ENCODE results near the gene PCBP2. TPM values are rescaled to one million over a fixed set of nuclear protein-coding genes. Genes with fewer than 3 reads are reported as not detected.

PCBP2 gene
- polyA plus RNA-seq, 1 donor from 2014 or later: 242 TPM

GRCh38 chr12:53481939-53482586, 30.2 kb downstream of the PCBP2 start:
- Histone ChIP-seq H3K27me3 (ENCODE audit: insufficient read depth, low read depth, low read length) (no peaks in the 10 kb centered on the region), H3K4me2 (ENCODE audit: low read length) (no peak overlapping the region), H3K9me3 (ENCODE audit: low read length) (no peaks in the 10 kb centered on the region), H4K20me1 (ENCODE audit: insufficient read depth) (peaks cover 2% of the 10 kb centered on the region), H3K27ac (ENCODE audit: low read length) (no peak overlapping the region), H3K9me2 (ENCODE audit: insufficient read depth, low read length) (no peaks in the 10 kb centered on the region), H3F3A (ENCODE audit: insufficient read depth, low read length, poor library complexity, severe bottlenecking) (no peaks in the 10 kb centered on the region), H3K79me2 (replicated peaks; ENCODE audit: insufficient read depth, low read length) (peaks cover 1% of the 10 kb centered on the region), H3K4me3 (ENCODE audit: low read length) (no peak overlapping the region), H3K9ac (ENCODE audit: low read length) (no peak overlapping the region), H3K36me3 (ENCODE audit: insufficient read depth, low read length) (no peaks in the 10 kb centered on the region), H2AFZ (ENCODE audit: low read depth, low read length) (no peak overlapping the region)
- TF ChIP-seq EP300 (conservative IDR thresholded peaks at IDR 0.05; ENCODE audit: poor library complexity, severe bottlenecking): no peak
- TF ChIP-seq CTCF (IDR thresholded peaks at IDR 0.05; ENCODE audit: poor library complexity, severe bottlenecking): peak; percentile 30

GRCh38 chr12:53482626-53483168, 30.8 kb downstream of the PCBP2 start:
- H3K4me2 ChIP-seq (ENCODE audit: low read length): no peak overlapping the region
- H3K4me3 ChIP-seq (ENCODE audit: low read length): no peak overlapping the region
- H4K20me1 ChIP-seq (ENCODE audit: insufficient read depth): peaks cover 7% of the 10 kb centered on the region
- no peaks in the 10 kb centered on the region for H3K9me2 ChIP-seq (ENCODE audit: insufficient read depth, low read length)
- H3K27ac ChIP-seq (ENCODE audit: low read length): no peak overlapping the region
- H3K9ac ChIP-seq (ENCODE audit: low read length): no peak overlapping the region
- H3K9me3 ChIP-seq (ENCODE audit: low read length): no peaks in the 10 kb centered on the region
- peaks cover 6% of the 10 kb centered on the region for H3K79me2 ChIP-seq (replicated peaks; ENCODE audit: insufficient read depth, low read length)
- no peaks in the 10 kb centered on the region for H3K27me3 ChIP-seq (ENCODE audit: insufficient read depth, low read depth, low read length)
- no peaks in the 10 kb centered on the region for H3K36me3 ChIP-seq (ENCODE audit: insufficient read depth, low read length)
- TF ChIP-seq SMC3 (conservative IDR thresholded peaks at IDR 0.05; ENCODE audit: poor library complexity) (no peak), POLR2AphosphoS5 (IDR thresholded peaks at IDR 0.05) (no peak), MXI1 (conservative IDR thresholded peaks at IDR 0.05; ENCODE audit: poor library complexity, severe bottlenecking) (no peak), TAF1 (IDR thresholded peaks at IDR 0.05; ENCODE audit: low read depth) (no peak), RAD21 (conservative IDR thresholded peaks at IDR 0.05) (no peak), REST (IDR thresholded peaks at IDR 0.05; ENCODE audit: borderline replicate concordance) (no peak), CTCF (IDR thresholded peaks at IDR 0.05; ENCODE audit: poor library complexity, severe bottlenecking) (no peak)
- H3F3A ChIP-seq (ENCODE audit: insufficient read depth, low read length, poor library complexity, severe bottlenecking): no peaks in the 10 kb centered on the region
- H2AFZ ChIP-seq (ENCODE audit: low read depth, low read length): no peak overlapping the region
